ENCODE data around the gene DUT. TPM values are rescaled to one million over a fixed set of nuclear protein-coding genes. Genes with fewer than 3 reads are reported as not detected.

DUT gene
- total RNA-seq, 1 donor from 2014 or later, result 61.2 TPM

DNA sequence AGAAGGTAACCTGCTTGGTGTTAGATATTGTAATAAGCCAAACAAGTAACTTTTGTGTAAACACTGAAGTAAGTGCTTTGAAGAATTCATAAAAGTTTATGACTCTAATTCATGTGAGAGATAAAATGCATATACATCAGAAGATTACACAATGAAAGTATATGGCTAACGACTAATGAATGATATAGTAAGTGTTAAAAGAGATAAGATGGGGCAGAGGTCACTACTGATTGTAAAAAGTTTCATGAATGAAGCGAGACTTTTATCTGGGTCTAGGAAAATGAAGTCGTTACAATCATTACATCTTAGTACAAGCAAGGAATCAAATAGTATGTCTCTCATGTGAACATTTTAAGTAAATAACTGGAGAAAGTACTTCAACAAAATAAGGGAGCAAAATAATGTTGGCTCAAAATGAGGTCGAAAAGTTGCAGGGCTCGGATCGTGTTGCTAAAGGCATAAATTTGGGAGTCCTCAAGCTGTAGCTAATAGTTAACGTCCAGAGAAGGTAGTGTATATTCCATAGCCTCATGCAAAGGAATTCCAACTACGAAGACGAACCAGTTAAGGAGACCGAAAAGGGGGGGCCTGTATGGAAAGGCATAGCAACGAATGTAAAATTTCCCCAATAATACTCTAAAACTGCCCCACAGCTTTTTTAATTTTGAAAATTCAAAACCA is 984 bp upstream of the DUT start:
- DNase-seq (ENCODE audit: low spot score), result peak; percentile 38

- no peak for DNase-seq (ENCODE audit: low spot score)
These were observed 790 bp downstream of the DUT start for GRCh38 chr15:48331796-48332641.

GRCh38 chr15:48332642-48333034 is 1.4 kb downstream of the DUT start:
- DNase-seq (ENCODE audit: low spot score), result no peak

DNA sequence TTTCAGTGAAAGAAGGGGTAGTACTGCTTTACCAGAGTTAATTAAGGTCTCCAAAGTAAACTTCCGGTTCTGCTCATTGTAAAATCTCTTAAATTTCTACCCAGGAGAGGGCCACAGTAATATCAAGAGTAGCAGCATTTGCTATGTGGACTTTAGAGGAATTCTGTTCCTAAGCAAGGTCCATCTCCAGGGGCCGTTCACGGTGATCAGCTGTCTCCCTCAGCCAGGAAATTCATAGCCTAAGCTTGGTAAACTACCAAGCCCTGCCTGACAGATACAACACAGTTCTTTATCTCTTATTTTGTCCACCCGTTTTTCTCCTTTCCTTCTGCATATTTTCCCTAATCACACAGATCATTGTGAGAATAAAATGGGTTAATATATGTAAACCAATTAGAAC is 2.3 kb downstream of the DUT start:
- no peak for DNase-seq (ENCODE audit: low spot score)

GRCh38 chr15:48334260-48334659 is 3.0 kb downstream of the DUT start:
- no peak for DNase-seq (ENCODE audit: low spot score)

- no peak for DNase-seq (ENCODE audit: low spot score)
These were observed 5.7 kb downstream of the DUT start for GRCh38 chr15:48336940-48337339.

DNA sequence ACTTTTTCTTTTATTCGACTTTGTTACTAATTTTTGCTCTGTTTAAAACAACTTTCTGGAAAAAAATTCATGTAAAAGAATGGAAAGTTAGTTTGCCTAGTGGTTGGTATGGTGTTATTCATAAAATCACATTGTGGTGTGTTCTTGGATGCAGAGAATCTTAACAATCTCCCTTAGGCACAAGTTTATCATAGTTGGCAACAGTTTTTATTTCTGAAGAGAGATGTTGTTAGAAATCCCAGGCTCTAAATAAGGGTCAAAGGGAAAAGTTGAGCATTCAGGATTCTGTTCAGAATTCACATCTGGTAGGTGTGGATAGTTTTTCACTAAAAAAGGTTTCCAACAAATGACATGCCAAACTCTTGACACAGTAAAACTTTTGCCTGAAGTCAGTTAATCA is 6.4 kb downstream of the DUT start:
- DNase-seq (ENCODE audit: low spot score), result no peak

DNA sequence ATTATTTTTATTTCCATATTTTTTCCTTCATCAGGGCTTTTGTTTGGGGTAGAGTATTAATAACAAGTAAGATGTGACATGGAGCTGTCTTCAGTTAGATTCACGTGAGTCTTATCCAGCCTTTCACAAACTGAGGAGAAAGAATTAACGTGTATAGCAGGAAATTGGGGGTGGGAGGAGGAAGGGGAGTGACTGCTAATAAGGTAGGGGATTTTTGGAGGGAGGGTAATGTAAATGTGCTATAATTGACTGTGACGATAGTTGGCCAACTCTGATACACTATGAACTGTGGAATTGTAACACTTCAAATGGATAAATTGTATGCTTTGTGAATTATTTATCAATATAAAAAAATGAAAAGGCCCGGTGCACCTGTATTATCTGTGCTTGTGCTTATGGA is 8.9 kb downstream of the DUT start:
- no peak for DNase-seq (ENCODE audit: low spot score)

- DNase-seq (ENCODE audit: low spot score), result no peak
These were observed 12.6 kb downstream of the DUT start for GRCh38 chr15:48343865-48344264.

- no peak for DNase-seq (ENCODE audit: low spot score)
These were observed 14.3 kb downstream of the DUT start for GRCh38 chr15:48345516-48345915.

DNA sequence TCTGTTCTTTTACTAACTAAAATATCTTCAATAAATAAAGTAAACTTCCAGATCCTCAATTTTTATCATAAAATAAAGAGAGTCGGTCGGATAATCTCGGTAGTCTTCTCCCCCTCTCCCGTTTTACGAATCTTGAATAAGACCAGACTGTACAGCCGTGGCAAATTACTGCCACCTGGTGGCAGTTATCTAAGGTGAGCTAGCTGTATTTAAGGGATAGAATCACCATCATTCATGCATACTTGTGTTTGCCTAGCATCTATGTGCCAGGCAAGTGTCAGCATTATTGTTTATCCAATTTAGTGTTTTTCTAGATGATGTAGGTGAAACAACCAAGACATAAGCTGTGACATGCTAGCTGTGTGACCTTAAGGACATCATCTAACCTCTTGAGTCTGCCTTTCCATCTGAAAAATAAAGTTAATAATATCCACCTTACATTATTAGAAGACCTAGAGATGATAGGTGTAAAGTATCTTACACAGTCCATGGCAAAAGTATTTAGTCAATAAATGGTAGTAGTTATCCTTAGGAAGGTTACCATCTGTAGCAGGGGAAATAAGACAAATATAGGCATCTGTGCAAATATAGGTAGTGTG is 21.3 kb downstream of the DUT start:
- DNase-seq (ENCODE audit: low spot score), result peak; percentile 72

DNA sequence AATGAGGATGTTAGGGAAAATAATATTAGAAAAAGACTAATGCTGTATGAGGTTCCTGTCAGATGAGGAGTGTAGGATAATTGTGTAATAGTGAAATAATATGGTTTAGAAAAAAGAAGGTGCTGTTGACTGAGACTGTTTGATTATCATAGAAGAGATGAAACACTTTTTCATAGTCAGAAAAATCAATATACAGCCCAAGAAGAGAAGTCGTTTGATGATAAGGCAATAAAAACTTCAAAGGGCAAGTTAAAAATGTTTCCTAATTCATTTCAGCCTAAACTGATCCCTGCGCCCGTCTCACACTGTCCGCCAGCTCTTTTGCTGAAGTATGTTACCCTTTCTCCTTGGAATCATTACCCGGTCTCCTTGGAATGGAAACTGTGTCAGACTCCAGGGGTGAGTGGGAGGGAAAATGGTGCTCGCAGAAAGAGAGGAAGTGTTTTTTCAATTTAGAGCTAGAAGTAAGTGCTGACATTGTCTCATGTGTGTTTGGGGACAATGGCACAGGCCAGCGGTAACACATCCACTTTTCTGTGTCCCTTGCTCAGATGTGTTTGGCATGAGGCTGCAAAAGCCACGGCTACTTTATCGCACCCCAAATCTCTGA is 23.6 kb downstream of the DUT start:
- no peak for DNase-seq (ENCODE audit: low spot score)

- DNase-seq (ENCODE audit: low spot score), result no peak
These were observed 24.1 kb downstream of the DUT start for GRCh38 chr15:48355377-48355776.

DNA sequence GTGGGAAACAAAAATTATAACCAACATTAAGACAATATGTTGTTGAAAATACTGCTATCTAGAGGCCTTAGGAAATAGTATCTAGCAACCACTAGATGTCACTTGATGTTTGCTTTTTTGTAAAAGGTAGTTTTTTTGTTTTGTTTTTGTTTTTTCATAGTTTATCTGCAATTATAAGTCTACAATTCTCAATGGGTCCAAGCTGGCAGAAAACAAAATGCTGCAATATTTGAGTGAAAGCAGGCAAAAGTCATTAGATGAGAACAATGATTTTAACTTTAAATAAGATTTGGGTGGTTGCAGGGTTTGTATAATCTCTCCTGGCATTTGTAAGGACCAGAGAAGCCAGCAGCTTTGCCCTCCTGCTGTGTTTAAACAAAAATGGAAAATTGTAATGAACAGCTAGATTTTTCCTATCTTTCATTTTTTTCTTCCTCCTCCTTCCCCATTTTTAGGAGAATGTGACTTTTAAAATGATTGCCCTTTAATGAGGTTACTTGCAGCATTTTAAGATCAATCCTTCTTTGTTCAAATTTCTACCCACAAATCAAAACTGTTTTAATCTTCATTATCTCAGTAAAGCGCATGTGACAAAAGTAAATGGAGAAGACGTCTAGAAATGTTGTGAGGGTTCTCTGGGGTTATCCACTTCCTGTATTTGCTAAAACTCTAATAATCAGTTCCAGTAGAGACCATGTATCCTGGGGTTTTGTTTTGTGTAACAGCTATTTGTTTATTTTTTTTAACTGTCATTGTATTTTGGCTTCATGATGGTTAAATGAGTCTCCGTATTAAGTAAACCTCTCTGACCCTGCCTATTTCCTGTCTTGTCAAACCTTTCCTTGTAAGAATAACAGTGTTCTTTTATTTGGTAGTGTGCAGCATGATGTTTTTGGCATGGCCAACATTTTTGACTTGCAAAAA is 27.3 kb downstream of the DUT start:
- no peak for DNase-seq (ENCODE audit: low spot score)

GRCh38 chr15:48360841-48361240 is 29.6 kb downstream of the DUT start:
- no peak for DNase-seq (ENCODE audit: low spot score)

DNA sequence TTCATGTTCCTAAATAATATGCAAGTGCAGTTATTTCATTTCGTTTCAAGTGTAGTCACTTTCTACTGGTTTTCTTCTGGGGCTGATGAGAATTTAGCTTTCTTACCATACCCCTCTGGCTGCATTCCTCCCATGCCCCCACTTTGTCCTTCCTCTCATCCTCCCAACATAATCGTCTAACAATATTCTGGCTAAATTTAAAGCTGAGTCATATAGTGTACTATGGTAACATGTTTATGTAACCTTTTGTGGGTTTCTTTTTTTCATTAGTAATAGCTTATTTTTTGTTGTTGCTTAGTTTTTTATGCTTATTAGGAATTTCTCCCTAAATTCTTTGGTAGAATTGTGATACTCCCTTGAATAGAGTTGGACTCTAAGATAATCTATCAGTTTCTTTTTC is 30.5 kb downstream of the DUT start:
- no peak for DNase-seq (ENCODE audit: low spot score)

DNA sequence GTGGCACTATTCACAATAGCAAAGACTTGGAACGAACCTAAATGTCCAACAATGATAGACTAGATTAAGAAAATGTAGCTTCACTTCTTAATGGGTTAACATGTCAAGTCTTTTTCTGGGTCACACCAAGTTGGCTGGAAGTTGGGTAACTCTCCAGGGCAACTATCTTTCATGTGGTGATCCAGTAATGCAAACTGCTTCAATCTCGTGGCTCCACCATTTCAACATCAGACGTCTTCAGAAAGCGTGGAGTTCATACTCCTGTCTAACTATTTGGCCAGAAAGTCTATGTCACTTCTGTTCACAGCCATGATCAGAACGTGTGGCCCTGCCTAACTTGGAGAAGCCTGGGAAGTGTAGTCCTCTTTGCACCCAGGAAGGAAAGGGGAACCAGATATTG is 32.2 kb downstream of the DUT start:
- DNase-seq (ENCODE audit: low spot score), result no peak

- no peak for DNase-seq (ENCODE audit: low spot score)
These were observed 34.3 kb downstream of the DUT start for GRCh38 chr15:48365575-48365974.

GRCh38 chr15:48366584-48367312 is 35.5 kb downstream of the DUT start:
- DNase-seq (ENCODE audit: low spot score), result no peak

GRCh38 chr15:48367483-48367882 is 36.3 kb downstream of the DUT start:
- DNase-seq (ENCODE audit: low spot score), result no peak

DNA sequence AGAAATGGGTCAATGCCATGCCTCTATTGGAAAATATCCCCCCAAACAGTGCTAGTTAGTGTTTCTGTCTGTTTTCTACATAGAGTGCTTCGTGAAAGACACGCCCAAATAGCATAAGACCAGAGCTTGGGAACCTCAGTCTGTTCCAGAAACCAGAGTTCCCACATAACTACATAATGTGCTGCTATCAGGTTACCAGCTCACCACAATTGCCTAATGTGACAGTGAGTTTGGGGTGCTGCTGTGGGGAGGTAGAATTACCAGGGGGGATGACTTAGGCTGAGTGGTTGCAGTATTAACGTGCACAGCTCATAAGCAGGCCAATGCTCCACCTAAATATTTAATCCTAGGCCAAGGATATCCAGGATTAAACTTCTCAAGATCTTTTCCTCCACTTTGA is 39.2 kb downstream of the DUT start:
- DNase-seq (ENCODE audit: low spot score), result no peak
